ENCODE measurements around the gene EHMT1.

The EHMT1 gene

DNA sequence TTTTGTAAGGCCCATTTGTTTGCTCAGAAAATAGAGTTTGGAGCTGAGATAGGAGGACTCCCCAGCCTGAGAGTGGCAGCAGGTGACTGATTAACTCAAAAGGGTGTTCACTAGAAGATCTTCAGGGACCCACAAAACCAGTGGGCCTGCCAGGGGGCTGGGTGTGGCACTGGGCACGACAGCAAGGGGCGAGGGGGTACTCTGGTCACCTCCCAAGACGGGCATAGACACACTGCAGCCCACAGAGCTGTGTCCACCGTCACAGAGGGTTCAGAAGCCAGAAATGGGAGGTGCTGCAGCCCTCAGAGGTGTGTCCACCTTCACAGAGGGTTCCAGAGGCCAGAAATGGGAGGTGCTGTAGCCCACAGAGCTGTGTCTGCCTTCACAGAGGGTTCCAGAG lies 183.2 kb downstream of the EHMT1 start:
- Histone ChIP-seq H2AFZ (ENCODE audit: low read depth) (no peak overlapping the region), H3K27ac (no peak overlapping the region), H3K27me3 (ENCODE audit: insufficient read depth, low read depth) (no peaks in the 10 kb centered on the region), H3K4me2 (no peak overlapping the region), H3K4me1 (ENCODE audit: low read depth, poor library complexity, severe bottlenecking) (no peaks in the 10 kb centered on the region), H3K9ac (no peak overlapping the region), H3K4me3 (IDR thresholded peaks at IDR 0.05; ENCODE audit: insufficient read depth, low read depth, low read length) (no peak overlapping the region), H4K20me1 (ENCODE audit: insufficient read depth) (no peaks in the 10 kb centered on the region), H3K36me3 (ENCODE audit: insufficient read depth) (no peaks in the 10 kb centered on the region), H3K79me2 (ENCODE audit: insufficient read depth, low read depth) (no peaks in the 10 kb centered on the region)
- TF ChIP-seq, protein P1, sequence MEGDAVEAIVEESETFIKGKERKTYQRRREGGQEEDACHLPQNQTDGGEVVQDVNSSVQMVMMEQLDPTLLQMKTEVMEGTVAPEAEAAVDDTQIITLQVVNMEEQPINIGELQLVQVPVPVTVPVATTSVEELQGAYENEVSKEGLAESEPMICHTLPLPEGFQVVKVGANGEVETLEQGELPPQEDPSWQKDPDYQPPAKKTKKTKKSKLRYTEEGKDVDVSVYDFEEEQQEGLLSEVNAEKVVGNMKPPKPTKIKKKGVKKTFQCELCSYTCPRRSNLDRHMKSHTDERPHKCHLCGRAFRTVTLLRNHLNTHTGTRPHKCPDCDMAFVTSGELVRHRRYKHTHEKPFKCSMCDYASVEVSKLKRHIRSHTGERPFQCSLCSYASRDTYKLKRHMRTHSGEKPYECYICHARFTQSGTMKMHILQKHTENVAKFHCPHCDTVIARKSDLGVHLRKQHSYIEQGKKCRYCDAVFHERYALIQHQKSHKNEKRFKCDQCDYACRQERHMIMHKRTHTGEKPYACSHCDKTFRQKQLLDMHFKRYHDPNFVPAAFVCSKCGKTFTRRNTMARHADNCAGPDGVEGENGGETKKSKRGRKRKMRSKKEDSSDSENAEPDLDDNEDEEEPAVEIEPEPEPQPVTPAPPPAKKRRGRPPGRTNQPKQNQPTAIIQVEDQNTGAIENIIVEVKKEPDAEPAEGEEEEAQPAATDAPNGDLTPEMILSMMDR (conservative IDR thresholded peaks at IDR 0.05; ENCODE audit: low read depth, low read length) = no peak

DNA sequence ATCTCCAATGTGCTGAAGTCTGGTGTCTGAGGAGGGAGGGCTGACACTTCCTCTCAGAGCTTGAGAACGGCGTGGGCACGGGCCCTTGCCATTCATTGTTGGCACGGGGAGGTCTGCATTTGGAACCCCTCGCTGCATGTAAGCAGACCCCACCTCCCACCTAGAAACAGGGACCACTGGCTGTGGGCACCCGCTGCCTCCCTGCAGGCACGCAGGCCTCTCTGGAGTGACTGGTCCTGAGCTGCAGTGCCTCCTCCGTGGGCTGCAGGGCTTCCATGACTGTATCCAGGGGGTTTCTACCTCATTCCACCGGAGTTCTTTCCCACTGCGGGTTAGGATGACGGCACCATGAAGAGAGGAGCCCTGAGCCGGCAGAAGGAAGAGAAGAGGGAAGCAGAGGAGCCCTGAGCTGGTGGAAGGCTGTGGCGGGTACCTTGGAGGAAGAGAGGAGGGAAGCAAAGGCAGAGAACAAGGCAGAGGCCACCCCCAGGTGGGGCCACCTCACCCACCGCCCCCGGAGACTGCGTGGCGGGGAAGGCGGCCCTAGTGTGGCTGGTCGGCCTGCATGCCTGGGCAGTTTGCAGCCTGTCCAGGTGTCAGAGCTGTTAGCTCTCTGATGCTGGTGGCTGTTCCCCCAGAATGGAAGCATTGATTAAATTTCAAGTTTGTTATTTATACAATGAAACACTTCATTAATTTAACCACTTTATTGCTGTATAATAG lies 183.9 kb downstream of the EHMT1 start:
- H3K4me1 ChIP-seq (ENCODE audit: low read depth, poor library complexity, severe bottlenecking) = no peaks in the 10 kb centered on the region
- H3K4me2 ChIP-seq = no peak overlapping the region
- no peaks in the 10 kb centered on the region for H3K36me3 ChIP-seq (ENCODE audit: insufficient read depth)

DNA sequence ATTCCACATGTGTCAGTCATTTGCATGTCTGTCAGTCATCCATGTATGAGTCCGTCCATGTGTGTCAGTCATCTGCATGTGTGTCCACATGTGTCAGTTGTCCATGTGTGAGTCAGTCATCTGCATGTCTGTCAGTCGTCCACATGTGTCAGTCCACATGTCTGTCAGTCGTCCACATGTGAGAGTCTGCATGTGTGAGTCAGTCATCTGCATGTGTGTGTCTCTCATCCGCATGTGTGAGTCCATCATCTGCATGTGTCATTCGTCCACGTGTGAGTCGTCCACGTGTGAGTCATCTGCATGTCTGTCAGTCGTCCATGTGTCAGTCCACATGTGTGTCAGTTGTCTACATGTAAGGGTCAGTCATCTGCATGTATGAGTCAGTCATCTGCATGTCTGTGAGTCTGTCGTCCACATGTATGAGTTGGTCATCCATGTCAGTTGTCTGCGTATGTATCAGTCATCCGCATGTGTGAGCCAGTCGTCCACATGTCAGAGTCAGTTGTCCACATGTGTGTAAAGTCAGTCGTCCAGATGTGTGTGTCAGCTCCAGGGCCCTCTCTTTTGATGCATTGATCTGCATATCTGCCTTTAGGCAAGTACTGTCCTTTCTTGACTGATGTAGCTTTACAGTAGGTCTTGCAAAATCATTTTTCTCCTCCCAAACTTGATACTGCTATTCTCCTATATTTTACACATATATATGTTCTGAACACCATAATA lies 186.3 kb downstream of the EHMT1 start:
- TF ChIP-seq, protein P1 (conservative IDR thresholded peaks at IDR 0.05; ENCODE audit: low read depth, low read length) = no peak
- Histone ChIP-seq H3K9ac (no peak overlapping the region), H3K4me1 (ENCODE audit: low read depth, poor library complexity, severe bottlenecking) (no peaks in the 10 kb centered on the region), H3K4me2 (no peak overlapping the region), H4K20me1 (ENCODE audit: insufficient read depth) (no peaks in the 10 kb centered on the region), H3K27ac (no peak overlapping the region), H3K4me3 (IDR thresholded peaks at IDR 0.05; ENCODE audit: insufficient read depth, low read depth, low read length) (no peak overlapping the region), H3K79me2 (ENCODE audit: insufficient read depth, low read depth) (no peaks in the 10 kb centered on the region), H3K27me3 (ENCODE audit: insufficient read depth, low read depth) (no peaks in the 10 kb centered on the region), H2AFZ (ENCODE audit: low read depth) (no peak overlapping the region), H3K36me3 (ENCODE audit: insufficient read depth) (no peaks in the 10 kb centered on the region)

More for the DNA sequence above, 183.9 kb downstream of the EHMT1 start:
- Histone ChIP-seq H3K4me3 (IDR thresholded peaks at IDR 0.05; ENCODE audit: insufficient read depth, low read depth, low read length) (no peak overlapping the region), H3K79me2 (ENCODE audit: insufficient read depth, low read depth) (no peaks in the 10 kb centered on the region), H4K20me1 (ENCODE audit: insufficient read depth) (no peaks in the 10 kb centered on the region), H3K27me3 (ENCODE audit: insufficient read depth, low read depth) (no peaks in the 10 kb centered on the region), H3K9ac (no peak overlapping the region), H3K27ac (no peak overlapping the region), H2AFZ (ENCODE audit: low read depth) (no peak overlapping the region)
- TF ChIP-seq, protein P1 (conservative IDR thresholded peaks at IDR 0.05; ENCODE audit: low read depth, low read length) = no peak

DNA sequence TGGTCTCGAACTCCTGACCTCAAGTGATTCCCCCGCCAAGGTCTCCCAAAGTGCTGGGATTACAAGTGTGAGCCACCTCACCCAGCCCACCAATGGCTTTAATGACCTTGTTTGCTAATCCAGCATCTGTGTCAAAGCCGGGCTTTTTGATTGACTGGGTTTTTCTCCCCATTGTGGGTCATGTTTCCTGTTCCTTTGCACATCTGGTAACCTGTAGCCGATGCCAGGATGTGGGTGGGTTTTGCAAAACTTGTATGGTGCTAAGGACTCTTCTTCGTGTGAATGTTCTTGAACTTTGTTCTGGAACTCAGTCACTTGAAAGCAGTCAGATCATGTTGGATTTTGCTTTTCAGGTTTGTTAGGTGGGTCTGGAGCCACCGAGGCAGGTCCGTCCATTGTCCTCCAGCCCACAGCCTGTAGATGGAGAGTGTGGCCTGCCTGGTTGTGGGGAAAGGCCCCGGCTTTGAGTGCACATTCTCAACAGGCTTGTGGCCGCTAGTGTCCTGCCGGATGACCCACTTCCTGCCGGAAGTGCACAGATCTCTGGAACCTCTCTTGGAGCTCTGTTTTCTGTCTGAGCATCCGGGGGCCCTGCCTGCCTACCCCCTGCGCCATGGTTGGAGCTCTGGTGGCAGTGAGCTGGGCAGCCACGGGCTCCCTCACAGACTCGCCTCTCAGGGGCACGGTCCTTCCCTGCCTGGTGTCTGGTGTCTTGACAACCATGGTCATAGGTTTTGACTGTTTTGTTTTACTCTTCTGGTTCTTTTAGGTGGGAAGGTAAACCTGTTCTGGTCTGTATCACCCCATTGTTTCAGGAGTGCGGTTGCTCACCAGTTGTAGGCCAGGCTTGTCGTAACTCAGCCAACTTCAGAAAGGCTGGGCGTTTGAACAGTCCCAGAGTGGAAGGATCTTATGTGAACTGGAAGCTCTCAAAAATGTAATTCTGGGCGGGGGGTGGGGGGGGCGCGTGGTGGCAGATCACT lies 189.2 kb downstream of the EHMT1 start:
- no peak overlapping the region for H3K4me2 ChIP-seq

More for the DNA sequence above, 189.2 kb downstream of the EHMT1 start:
- H3K27ac ChIP-seq = no peak overlapping the region
- H3K36me3 ChIP-seq (ENCODE audit: insufficient read depth) = no peaks in the 10 kb centered on the region
- no peak overlapping the region for H2AFZ ChIP-seq (ENCODE audit: low read depth)
- no peak overlapping the region for H3K9ac ChIP-seq
- TF ChIP-seq, protein P1 (conservative IDR thresholded peaks at IDR 0.05; ENCODE audit: low read depth, low read length) = no peak
- no peaks in the 10 kb centered on the region for H3K79me2 ChIP-seq (ENCODE audit: insufficient read depth, low read depth)
- no peaks in the 10 kb centered on the region for H3K4me1 ChIP-seq (ENCODE audit: low read depth, poor library complexity, severe bottlenecking)
- no peaks in the 10 kb centered on the region for H3K27me3 ChIP-seq (ENCODE audit: insufficient read depth, low read depth)
- H4K20me1 ChIP-seq (ENCODE audit: insufficient read depth) = no peaks in the 10 kb centered on the region
- no peak overlapping the region for H3K4me3 ChIP-seq (IDR thresholded peaks at IDR 0.05; ENCODE audit: insufficient read depth, low read depth, low read length)

Data from KMS-11 (cell line).